ENCODE measurements around the gene C10orf88. TPM values are rescaled to one million over a fixed set of nuclear protein-coding genes. Genes with fewer than 3 reads are reported as not detected.

C10orf88 gene
- total and polyA plus RNA-seq, 9 of the 15 experiments (the other 6 are each of a cell fraction or from before 2014, with no cell fraction given), result 2.5 to 9.6 (median 7.5) TPM

GRCh38 chr10:122911889-122912484 lies 42.0 kb downstream of the C10orf88 start (continued):
- TF ChIP-seq THAP7 (CRISPR knock-in tag; IDR thresholded peaks at IDR 0.05), result no peak
- TF ChIP-seq ZBTB17 (CRISPR knock-in tag; IDR thresholded peaks at IDR 0.05), result no peak
- no peak for TF ChIP-seq TAF9B (IDR thresholded peaks at IDR 0.05; ENCODE audit: partially characterized antibody)
- no peak for TF ChIP-seq SMARCE1 (IDR thresholded peaks at IDR 0.05)
- TF ChIP-seq ZNF655 (CRISPR knock-in tag; IDR thresholded peaks at IDR 0.05), result no peak
- TF ChIP-seq RAD51 (IDR thresholded peaks at IDR 0.05; ENCODE audit: borderline replicate concordance, low read depth), result no peak
- peak; percentile 99 for TF ChIP-seq ARID4B (CRISPR knock-in tag; IDR thresholded peaks at IDR 0.05)
- TF ChIP-seq HDAC6 (IDR thresholded peaks at IDR 0.05; ENCODE audit: low read depth, low read length), result no peak
- TF ChIP-seq CREM (IDR thresholded peaks at IDR 0.05; ENCODE audit: low read depth), result peak; percentile 83
- TF ChIP-seq GABPB1 (CRISPR knock-in tag; IDR thresholded peaks at IDR 0.05), result peak; percentile 87
- no peak for TF ChIP-seq SMAD3 (CRISPR knock-in tag; conservative IDR thresholded peaks at IDR 0.05)
- TF ChIP-seq TEAD4 (IDR thresholded peaks at IDR 0.05; ENCODE audit: low read length), result no peak
- peak; percentile 94; the same call in 1 of the 2 replicates for TF ChIP-seq TEAD4 (CRISPR knock-in tag; IDR thresholded peaks at IDR 0.05; ENCODE audit: borderline replicate concordance)
- peak; percentile 99 for TF ChIP-seq NR3C1 (CRISPR knock-in tag; IDR thresholded peaks at IDR 0.05)
- no peak for TF ChIP-seq CAMTA2 (CRISPR knock-in tag; conservative IDR thresholded peaks at IDR 0.05)
- peak; percentile 84; the same call in 1 of the 2 replicates for TF ChIP-seq PREB (CRISPR knock-in tag; IDR thresholded peaks at IDR 0.05)
- TF ChIP-seq CCNT2 (IDR thresholded peaks at IDR 0.05; ENCODE audit: borderline replicate concordance, extremely low read depth, insufficient read length, low read depth, low read length), result no peak
- TF ChIP-seq ZNF263 (CRISPR knock-in tag; IDR thresholded peaks at IDR 0.05; ENCODE audit: borderline replicate concordance), result peak; percentile 91
- TF ChIP-seq ZEB2 (IDR thresholded peaks at IDR 0.05), result no peak
- no peak for TF ChIP-seq ZBTB7A (IDR thresholded peaks at IDR 0.05; ENCODE audit: borderline replicate concordance, control insufficient read depth, low read depth, low read length)
- TF ChIP-seq POLR2AphosphoS5 (IDR thresholded peaks at IDR 0.05; ENCODE audit: control insufficient read depth, insufficient read depth, low read depth, low read length), result no peak
- TF ChIP-seq CEBPG (CRISPR knock-in tag; IDR thresholded peaks at IDR 0.05), result no peak; the same call in 1 of the 2 replicates
- no peak for TF ChIP-seq CEBPG (tag; conservative IDR thresholded peaks at IDR 0.05 in 1 of 2, IDR thresholded peaks at IDR 0.05 in 1 of 2)
